ENCODE data around the gene CLDN15.

Gene CLDN15

GRCh38 chr7:101235522-101235921 lies 2.1 kb downstream of the CLDN15 start:
- H3K27me3 Mint-ChIP-seq (ENCODE audit: low read depth, poor library complexity): peaks cover 11% of the 10 kb centered on the region
- H3K4me1 Mint-ChIP-seq: peaks cover 30% of the 10 kb centered on the region
- H3K4me3 Mint-ChIP-seq: no peak overlapping the region
- TF ChIP-seq CTCF (IDR thresholded peaks at IDR 0.05): no peak
- H3K27ac Mint-ChIP-seq: no peak overlapping the region
- no peak for DNase-seq
- H3K9me3 Mint-ChIP-seq: no peaks in the 10 kb centered on the region
- H3K36me3 Mint-ChIP-seq (ENCODE audit: low read depth): no peaks in the 10 kb centered on the region

- Mint-ChIP-seq H3K36me3 (ENCODE audit: low read depth) (no peaks in the 10 kb centered on the region), H3K27me3 (ENCODE audit: low read depth, poor library complexity) (peaks cover 11% of the 10 kb centered on the region), H3K27ac (no peak overlapping the region), H3K4me3 (no peak overlapping the region), H3K4me1 (peaks cover 32% of the 10 kb centered on the region), H3K9me3 (no peaks in the 10 kb centered on the region)
- DNase-seq: no peak
- TF ChIP-seq CTCF (IDR thresholded peaks at IDR 0.05): peak; percentile 22
These were observed 2.6 kb downstream of the CLDN15 start for GRCh38 chr7:101235050-101235449.

GRCh38 chr7:101234636-101235035 lies 3.0 kb downstream of the CLDN15 start:
- H3K4me3 Mint-ChIP-seq: no peak overlapping the region
- H3K36me3 Mint-ChIP-seq (ENCODE audit: low read depth): no peaks in the 10 kb centered on the region
- no peak for TF ChIP-seq CTCF (IDR thresholded peaks at IDR 0.05)
- H3K27me3 Mint-ChIP-seq (ENCODE audit: low read depth, poor library complexity): peaks cover 11% of the 10 kb centered on the region
- H3K9me3 Mint-ChIP-seq: no peaks in the 10 kb centered on the region
- no peak overlapping the region for H3K27ac Mint-ChIP-seq
- no peak for DNase-seq
- H3K4me1 Mint-ChIP-seq: peaks cover 32% of the 10 kb centered on the region

- H3K27ac Mint-ChIP-seq: no peak overlapping the region
- peaks cover 11% of the 10 kb centered on the region for H3K27me3 Mint-ChIP-seq (ENCODE audit: low read depth, poor library complexity)
- H3K36me3 Mint-ChIP-seq (ENCODE audit: low read depth): peaks cover 3% of the 10 kb centered on the region
- no peak for TF ChIP-seq CTCF (IDR thresholded peaks at IDR 0.05)
- DNase-seq: no peak
- no peak overlapping the region for H3K4me3 Mint-ChIP-seq
- H3K9me3 Mint-ChIP-seq: no peaks in the 10 kb centered on the region
- peaks cover 36% of the 10 kb centered on the region for H3K4me1 Mint-ChIP-seq
These were observed 3.6 kb downstream of the CLDN15 start for GRCh38 chr7:101233907-101234547.

GRCh38 chr7:101232141-101232850 lies 5.3 kb downstream of the CLDN15 start:
- Mint-ChIP-seq H3K27ac (no peak overlapping the region), H3K4me1 (peaks cover 25% of the 10 kb centered on the region), H3K4me3 (peak overlapping the region; percentile 63), H3K36me3 (ENCODE audit: low read depth) (peaks cover 9% of the 10 kb centered on the region), H3K27me3 (ENCODE audit: low read depth, poor library complexity) (peaks cover 11% of the 10 kb centered on the region), H3K9me3 (no peaks in the 10 kb centered on the region)
- DNase-seq: peak; percentile 70
- TF ChIP-seq CTCF (IDR thresholded peaks at IDR 0.05): no peak

GRCh38 chr7:101231644-101232043 lies 6.0 kb downstream of the CLDN15 start:
- no peaks in the 10 kb centered on the region for H3K9me3 Mint-ChIP-seq
- TF ChIP-seq CTCF (IDR thresholded peaks at IDR 0.05): no peak
- H3K27me3 Mint-ChIP-seq (ENCODE audit: low read depth, poor library complexity): peaks cover 11% of the 10 kb centered on the region
- peaks cover 25% of the 10 kb centered on the region for H3K4me1 Mint-ChIP-seq
- peaks cover 13% of the 10 kb centered on the region for H3K36me3 Mint-ChIP-seq (ENCODE audit: low read depth)
- H3K4me3 Mint-ChIP-seq: no peak overlapping the region
- H3K27ac Mint-ChIP-seq: no peak overlapping the region
- DNase-seq: no peak
